H9 (cell line): ENCODE results near the gene XRN2. TPM values are rescaled to one million over a fixed set of nuclear protein-coding genes. Genes with fewer than 3 reads are reported as not detected.

Source experiments
- DNase-seq: peaks from one replicate; pipeline ENCODE4 v3.0.0-alpha.2; 2017
- H2AFZ ChIP-seq: one replicate; pipeline ENCODE4 v1.6.1; 2013; ENCODE audit warnings: mild to moderate bottlenecking, low read length, control low read depth, moderate library complexity
- H2AK5ac ChIP-seq: 2 replicates; pipeline ENCODE4 v1.6.1; 2013; ENCODE audit warnings: low read length, control low read depth, mixed read lengths; ENCODE audit not compliant: insufficient read length
- H2BK120ac ChIP-seq: one replicate; pipeline ENCODE4 v1.6.1; 2013; ENCODE audit warnings: low read depth, mild to moderate bottlenecking, low read length, control low read depth, inconsistent platforms; ENCODE audit not compliant: poor library complexity, severe bottlenecking
- H2BK12ac ChIP-seq: 2 replicates; pipeline ENCODE4 v1.6.1; 2013; ENCODE audit warnings: low read length, control low read depth, mixed read lengths, low read depth; ENCODE audit not compliant: insufficient read length
- H2BK15ac ChIP-seq: 2 replicates; pipeline ENCODE4 v1.6.1; 2013; ENCODE audit warnings: low read depth, low read length, control low read depth
- H2BK20ac ChIP-seq: one replicate; pipeline ENCODE4 v1.6.1; 2013; ENCODE audit warnings: low read depth, mild to moderate bottlenecking, low read length, control low read depth, inconsistent platforms; ENCODE audit not compliant: poor library complexity, severe bottlenecking
- H2BK5ac ChIP-seq: 2 replicates; pipeline ENCODE4 v1.6.1; 2013; ENCODE audit warnings: low read length, control low read depth, mixed read lengths; ENCODE audit not compliant: insufficient read length
- H3K14ac ChIP-seq: 2 replicates; pipeline ENCODE4 v1.6.1; 2013; ENCODE audit warnings: low read length, control low read depth; ENCODE audit not compliant: insufficient read depth
- H3K18ac ChIP-seq: 2 replicates; pipeline ENCODE4 v1.6.1; 2013; ENCODE audit warnings: low read depth, mild to moderate bottlenecking, mixed read lengths, low read length, control low read depth; ENCODE audit not compliant: insufficient read length
- H3K23ac ChIP-seq: 2 replicates; pipeline ENCODE4 v1.6.1; 2013; ENCODE audit warnings: low read length, control low read depth, mixed read lengths, low read depth; ENCODE audit not compliant: insufficient read length
- H3K23me2 ChIP-seq: 2 replicates; pipeline ENCODE4 v1.6.1; 2013; ENCODE audit warnings: low read depth, mild to moderate bottlenecking, mixed read lengths, low read length, control low read depth; ENCODE audit not compliant: insufficient read length, poor library complexity, severe bottlenecking
- H3K27ac ChIP-seq: 2 replicates; pipeline ENCODE4 v1.5.1; 2013; ENCODE audit warnings: low read length, control low read depth, mixed read lengths, low read depth; ENCODE audit not compliant: insufficient read length
- H3K27me3 ChIP-seq: 2 replicates; pipeline ENCODE4 v1.6.1; 2013; ENCODE audit warnings: low read length, control low read depth, inconsistent platforms; ENCODE audit not compliant: insufficient read depth
- H3K4ac ChIP-seq: 2 replicates; pipeline ENCODE4 v1.6.1; 2013; ENCODE audit warnings: low read depth, mild to moderate bottlenecking, control low read depth, inconsistent platforms, low read length, moderate library complexity
- H3K4me1 ChIP-seq: 2 replicates; pipeline ENCODE4 v1.6.1; 2013; ENCODE audit warnings: low read length, control low read depth, inconsistent platforms; ENCODE audit not compliant: insufficient read depth
- H3K4me2 ChIP-seq: 2 replicates; pipeline ENCODE4 v1.6.1; 2013; ENCODE audit warnings: low read length, control low read depth, mixed read lengths; ENCODE audit not compliant: insufficient read length, insufficient read depth
- H3K56ac ChIP-seq: 2 replicates; pipeline ENCODE4 v1.6.1; 2013; ENCODE audit warnings: low read depth, mild to moderate bottlenecking, mixed read lengths, low read length, control low read depth; ENCODE audit not compliant: insufficient read length
- H3K79me1 ChIP-seq: 2 replicates; pipeline ENCODE4 v1.6.1; 2013; ENCODE audit warnings: low read depth, mild to moderate bottlenecking, moderate library complexity, low read length, control low read depth, inconsistent platforms; ENCODE audit not compliant: insufficient read depth, poor library complexity, severe bottlenecking
- H3K79me2 ChIP-seq: 2 replicates; pipeline ENCODE4 v1.6.1; 2013; ENCODE audit warnings: low read length, control low read depth, inconsistent platforms; ENCODE audit not compliant: insufficient read depth
- H3K9ac ChIP-seq: 2 replicates; pipeline ENCODE4 v1.6.1; 2013; ENCODE audit warnings: low read length, control low read depth, mixed read lengths; ENCODE audit not compliant: insufficient read length; ENCODE audit errors: extremely low read depth
- H3K9me3 ChIP-seq: one replicate; pipeline ENCODE4 v1.6.1; 2013; ENCODE audit warnings: low read depth, low read length, inconsistent platforms; ENCODE audit not compliant: control insufficient read depth
- H3T11ph ChIP-seq: one replicate; pipeline ENCODE4 v1.6.1; 2013; ENCODE audit warnings: mild to moderate bottlenecking, low read length, control low read depth, inconsistent platforms
- H4K20me1 ChIP-seq: one replicate; pipeline ENCODE4 v1.6.1; 2013; ENCODE audit not compliant: control insufficient read depth, insufficient read length, insufficient read depth
- H4K5ac ChIP-seq: 2 replicates; pipeline ENCODE4 v1.6.1; 2013; ENCODE audit warnings: low read depth, mild to moderate bottlenecking, mixed read lengths, low read length, control low read depth; ENCODE audit not compliant: insufficient read length
- H4K8ac ChIP-seq: replicated peaks from 2 replicates; pipeline ENCODE4 v1.6.1; 2013; ENCODE audit warnings: low read length, control low read depth, mixed read lengths, low read depth; ENCODE audit not compliant: insufficient read length
- H4K91ac ChIP-seq: 2 replicates; pipeline ENCODE4 v1.6.1; 2013; ENCODE audit warnings: low read depth, mild to moderate bottlenecking, moderate library complexity, mixed read lengths, low read length, control low read depth; ENCODE audit not compliant: insufficient read length
- H3K27ac Mint-ChIP-seq, 3 experiments: 2 replicates in 2 of 3; 3 replicates in 1 of 3; pipeline ENCODE4 v1.8.0; 2020 to 2021; ENCODE audit warnings: mixed read lengths in 3 of 3, mild to moderate bottlenecking in 1 of 3, moderate library complexity in 1 of 3
- H3K27me3 Mint-ChIP-seq: 2 replicates; pipeline ENCODE4 v1.8.0; 2021; ENCODE audit warnings: low read depth, mild to moderate bottlenecking, moderate library complexity, mixed read lengths
- H3K36me3 Mint-ChIP-seq, 3 experiments: 2 replicates in 2 of 3; 3 replicates in 1 of 3; pipeline ENCODE4 v1.8.0; 2020 to 2021; ENCODE audit warnings: low read depth in 3 of 3, mixed read lengths in 3 of 3; ENCODE audit not compliant: insufficient read depth in 1 of 3
- H3K4me1 Mint-ChIP-seq, 2 experiments: 2 replicates each; pipeline ENCODE4 v1.8.0; 2020; ENCODE audit warnings: mixed read lengths in 2 of 2
- H3K4me3 Mint-ChIP-seq, 2 experiments: 2 replicates in 1 of 2; 3 replicates in 1 of 2; pipeline ENCODE4 v1.8.0; 2020 to 2021; ENCODE audit warnings: mild to moderate bottlenecking in 2 of 2, mixed read lengths in 2 of 2, moderate library complexity in 1 of 2
- H3K9me3 Mint-ChIP-seq, 2 experiments: 2 replicates in 1 of 2; 3 replicates in 1 of 2; pipeline ENCODE4 v1.8.0; 2020; ENCODE audit warnings: mild to moderate bottlenecking in 2 of 2, mixed read lengths in 2 of 2, moderate library complexity in 1 of 2
- WGBS: extraction: QIAGEN DNeasy Blood & Tissue Kit; methylation state at CpG from one replicate; pipeline ENCODE4 v1.1.7; 2013; ENCODE audit warnings: missing lambda C conversion rate, low lambda C conversion rate, mixed read lengths; ENCODE audit not compliant: insufficient read length; ENCODE audit errors: extremely low coverage; 5-methylcytosine and 5-hydroxymethylcytosine counted together
- total RNA-seq: library from RNA; stranded (reverse); gene quantifications from 2 replicates; pipeline ENCODE4 v1.2.1, GENCODE V29; 2021
- TF ChIP-seq, protein P1 (sequence below): fragments of 200-600 bp; sonication (generic); conservative IDR thresholded peaks from 3 replicates; pipeline ENCODE4 v1.8.0; 2021; ENCODE audit warnings: antibody characterized with exemption, mild to moderate bottlenecking

Gene XRN2
- total RNA-seq, 1 experiment from 2014 or later: 96.7 TPM

DNA sequence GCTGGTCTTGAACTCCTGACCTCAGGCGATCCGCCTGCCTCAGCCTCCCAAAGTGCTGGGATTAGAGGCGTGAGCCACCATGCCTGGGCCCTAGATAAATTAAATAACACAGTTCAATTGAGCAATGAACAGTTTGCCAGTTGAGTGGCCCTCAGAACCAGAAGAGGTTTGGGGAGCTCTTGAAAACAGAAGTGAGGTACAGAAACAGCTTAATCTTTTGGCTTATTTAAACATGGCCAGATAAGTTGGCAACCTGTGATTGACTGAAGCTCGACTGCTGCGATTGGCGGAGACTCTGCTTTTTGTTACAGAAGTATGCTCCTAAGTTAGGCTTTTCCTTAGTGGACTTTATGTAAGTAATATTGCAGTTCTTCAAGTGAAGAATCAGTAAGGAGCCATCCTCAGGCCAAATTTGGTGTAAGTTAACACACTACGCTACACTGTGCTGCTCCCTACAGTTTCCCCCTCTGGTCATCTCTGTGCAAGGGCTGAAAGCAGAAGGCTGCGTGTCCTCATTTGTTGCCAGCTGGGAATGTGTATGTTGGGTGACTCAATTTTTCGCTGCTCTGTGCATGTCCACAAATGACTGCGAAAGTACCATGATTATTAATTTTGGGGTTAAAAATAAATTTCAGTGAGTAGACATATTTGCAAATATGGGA lies 9.8 kb downstream of the XRN2 start:
- Histone ChIP-seq H2BK15ac (no peak overlapping the region), H4K5ac (no peak overlapping the region), H2BK12ac (no peak overlapping the region), H3K27me3 (no peaks in the 10 kb centered on the region), H3K4me1 (0 out of 2 replicates have a peak, but pooled peaks cover 3% of the 10 kb centered on the region), H4K8ac (no peak overlapping the region), H3K23ac (no peak overlapping the region), H2AK5ac (no peak overlapping the region), H2AFZ (no peak overlapping the region), H3K79me1 (no peaks in the 10 kb centered on the region), H3K56ac (no peak overlapping the region), H3K23me2 (no peaks in the 10 kb centered on the region), H2BK120ac (no peak overlapping the region), H2BK5ac (no peak overlapping the region), H3K27ac (no peak overlapping the region), H3K4me2 (no peak overlapping the region), H3K18ac (no peak overlapping the region), H4K20me1 (no peaks in the 10 kb centered on the region), H2BK20ac (no peak overlapping the region), H3K14ac (no peak overlapping the region), H3K79me2 (peaks cover 77% of the 10 kb centered on the region), H3K4ac (no peak overlapping the region), H3T11ph (no peak overlapping the region), H3K9ac (no peak overlapping the region), H4K91ac (no peak overlapping the region), H3K9me3 (no peaks in the 10 kb centered on the region)
- TF ChIP-seq, protein P1, sequence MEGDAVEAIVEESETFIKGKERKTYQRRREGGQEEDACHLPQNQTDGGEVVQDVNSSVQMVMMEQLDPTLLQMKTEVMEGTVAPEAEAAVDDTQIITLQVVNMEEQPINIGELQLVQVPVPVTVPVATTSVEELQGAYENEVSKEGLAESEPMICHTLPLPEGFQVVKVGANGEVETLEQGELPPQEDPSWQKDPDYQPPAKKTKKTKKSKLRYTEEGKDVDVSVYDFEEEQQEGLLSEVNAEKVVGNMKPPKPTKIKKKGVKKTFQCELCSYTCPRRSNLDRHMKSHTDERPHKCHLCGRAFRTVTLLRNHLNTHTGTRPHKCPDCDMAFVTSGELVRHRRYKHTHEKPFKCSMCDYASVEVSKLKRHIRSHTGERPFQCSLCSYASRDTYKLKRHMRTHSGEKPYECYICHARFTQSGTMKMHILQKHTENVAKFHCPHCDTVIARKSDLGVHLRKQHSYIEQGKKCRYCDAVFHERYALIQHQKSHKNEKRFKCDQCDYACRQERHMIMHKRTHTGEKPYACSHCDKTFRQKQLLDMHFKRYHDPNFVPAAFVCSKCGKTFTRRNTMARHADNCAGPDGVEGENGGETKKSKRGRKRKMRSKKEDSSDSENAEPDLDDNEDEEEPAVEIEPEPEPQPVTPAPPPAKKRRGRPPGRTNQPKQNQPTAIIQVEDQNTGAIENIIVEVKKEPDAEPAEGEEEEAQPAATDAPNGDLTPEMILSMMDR: no peak
- no CpG with 5 or more reads among the region's 10 CpGs for WGBS
- Mint-ChIP-seq H3K27me3 (no peaks in the 10 kb centered on the region), H3K4me1 (peaks cover 49 to 50% of the 10 kb centered on the region in 2 experiments), H3K4me3 (no peak overlapping the region), H3K9me3 (no peaks in the 10 kb centered on the region), H3K27ac (0 out of 7 replicates have a peak overlapping the region, but pooled peaks of 2 of the 3 experiments have one; percentile 16 to 20), H3K36me3 (peaks cover 8 to 16% (median 10%) of the 10 kb centered on the region in 3 experiments)
- no peak for DNase-seq
